Thoracic aorta (tissue), 2 donors: ENCODE results near the gene SERTAD2. TPM values are rescaled to one million over a fixed set of nuclear protein-coding genes. Genes with fewer than 3 reads are reported as not detected.

Experiments used
- ATAC-seq: fragments of 150-250 bp; one replicate; pipeline ENCODE4 v1.8.0; 2017; ENCODE audit warnings: low read depth; ENCODE audit not compliant: insufficient number of reproducible peaks, low FRiP score
- DNase-seq: peaks from one replicate; pipeline ENCODE4 v3.0.0-alpha.2; 2020; ENCODE audit warnings: low spot score
- H3K27ac ChIP-seq, 2 donors: fragments of 200-600 bp; sonication (generic); 1 replicate in 1 of 2; 2 replicates in 1 of 2; pipeline ENCODE4 v1.5.1; 2016; ENCODE audit warnings: mild to moderate bottlenecking in 2 of 2, moderate library complexity in 2 of 2
- H3K27me3 ChIP-seq: fragments of 200-600 bp; sonication (generic); replicated peaks from 2 replicates; pipeline ENCODE4 v1.6.0; 2016; ENCODE audit warnings: mild to moderate bottlenecking; ENCODE audit not compliant: insufficient read depth
- H3K36me3 ChIP-seq: fragments of 200-600 bp; sonication (generic); one replicate; pipeline ENCODE4 v1.5.1; 2016
- H3K4me1 ChIP-seq, 2 donors: fragments of 200-600 bp; sonication (generic); 1 replicate in 1 of 2; 2 replicates in 1 of 2; pipeline versions ENCODE4 v1.5.1 to v1.6.0; 2016; ENCODE audit warnings: low read depth in 2 of 2, mild to moderate bottlenecking in 1 of 2; ENCODE audit not compliant: control insufficient read depth in 1 of 2
- H3K4me3 ChIP-seq: fragments of 200-600 bp; sonication (generic); 2 replicates; pipeline ENCODE4 v1.5.1; 2016; ENCODE audit warnings: mild to moderate bottlenecking
- H3K9me3 ChIP-seq: fragments of 200-600 bp; sonication (generic); 2 replicates; pipeline ENCODE4 v1.5.1; 2016
- CTCF ChIP-seq: fragments of 200-600 bp; sonication (generic); IDR thresholded peaks from one replicate; pipeline ENCODE4 v1.5.1; 2019; ENCODE audit warnings: antibody characterized with exemption
- total RNA-seq, 2 donors: library from RNA; depleted of rRNA; stranded (reverse); fragments of >200 nt; gene quantifications; one replicate each; pipeline versions ENCODE4 v1.1.0 to v1.2.3, GENCODE V29; 2016

SERTAD2 gene
- total RNA-seq, 2 donors from 2014 or later = 17.9 to 31.9 TPM

DNA sequence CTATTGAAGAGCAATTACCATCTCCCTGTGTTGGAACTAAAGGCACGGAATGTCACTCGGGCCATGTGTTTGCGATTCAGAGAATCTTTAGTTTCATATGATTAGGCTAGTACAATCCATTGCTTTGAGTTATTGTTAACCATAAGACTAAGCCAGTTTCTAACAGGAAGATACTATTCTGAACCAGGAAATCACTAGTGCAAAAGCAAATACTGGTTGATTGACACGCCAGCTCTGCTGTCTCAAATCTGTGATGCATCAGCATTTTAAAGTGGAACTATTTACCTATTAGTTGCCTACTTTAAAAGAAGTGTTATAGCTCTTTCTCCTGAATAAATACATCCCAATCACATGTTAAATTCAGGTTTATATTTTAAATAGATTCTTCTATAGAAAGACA lies 67.7 kb downstream of the SERTAD2 start:
- Histone ChIP-seq H3K9me3 (no peaks in the 10 kb centered on the region), H3K4me3 (no peak overlapping the region), H3K27ac (no peak overlapping the region), H3K36me3 (no peaks in the 10 kb centered on the region), H3K27me3 (no peaks in the 10 kb centered on the region), H3K4me1 (peaks cover 0 to 7% of the 10 kb centered on the region in 2 donors)
- no peak for TF ChIP-seq CTCF
- ATAC-seq (no peak), DNase-seq (no peak)

- H3K4me1 ChIP-seq = peaks cover 0 to 7% of the 10 kb centered on the region in 2 donors
- H3K9me3 ChIP-seq = no peaks in the 10 kb centered on the region
- H3K27me3 ChIP-seq = no peaks in the 10 kb centered on the region
- ATAC-seq (no peak), DNase-seq (no peak)
- no peak overlapping the region for H3K27ac ChIP-seq
- no peaks in the 10 kb centered on the region for H3K36me3 ChIP-seq
- H3K4me3 ChIP-seq = no peak overlapping the region
- TF ChIP-seq CTCF = no peak
These were observed 70.9 kb downstream of the SERTAD2 start for GRCh38 chr2:64582774-64583340.

- TF ChIP-seq CTCF = no peak
- H3K27ac ChIP-seq = no peak overlapping the region
- DNase-seq (no peak), ATAC-seq (no peak)
- peaks cover 0 to 2% of the 10 kb centered on the region in 2 donors for H3K4me1 ChIP-seq
- H3K27me3 ChIP-seq = no peaks in the 10 kb centered on the region
- H3K36me3 ChIP-seq = no peaks in the 10 kb centered on the region
- H3K4me3 ChIP-seq = no peak overlapping the region
- H3K9me3 ChIP-seq = no peaks in the 10 kb centered on the region
These were observed 71.8 kb downstream of the SERTAD2 start for GRCh38 chr2:64581777-64582539.

Other genes with a start within 250 kb of the SERTAD2 start
- gene LGALSL, start 199.8 kb downstream of the SERTAD2 start, total RNA-seq = 10 to 100 TPM; 15.8 to 19.3 TPM
- 10 to 100 TPM; 27.3 to 32.1 TPM for gene AFTPH, start 129.6 kb downstream of the SERTAD2 start, total RNA-seq